OCI-LY7 (cell line): ENCODE data around the gene SPINK5.

Experiments
- CTCF ChIP-seq: fragments of 200-600 bp; sonication (generic); conservative IDR thresholded peaks from 2 replicates; pipeline ENCODE4 v1.5.1; 2014; ENCODE audit warnings: mild to moderate bottlenecking, antibody characterized with exemption, low read length, moderate library complexity, mixed read lengths
- EZH2phosphoT487 ChIP-seq: fragments of 200-600 bp; sonication (generic); IDR thresholded peaks from 2 replicates; pipeline ENCODE4 v1.6.1; 2018; ENCODE audit warnings: low read depth, borderline replicate concordance, mild to moderate bottlenecking, mixed run types, antibody characterized with exemption, low read length, moderate library complexity, mixed read lengths

GRCh38 chr5:148027505-148027904, 36.3 kb upstream of the SPINK5 start:
- TF ChIP-seq EZH2phosphoT487 (no peak), CTCF (no peak)
